Measurements from ENCODE around the gene NOL9.

The NOL9 gene

GRCh38 chr1:6588893-6589520, 34.7 kb upstream of the NOL9 start:
- DNase-seq, result no peak

DNA sequence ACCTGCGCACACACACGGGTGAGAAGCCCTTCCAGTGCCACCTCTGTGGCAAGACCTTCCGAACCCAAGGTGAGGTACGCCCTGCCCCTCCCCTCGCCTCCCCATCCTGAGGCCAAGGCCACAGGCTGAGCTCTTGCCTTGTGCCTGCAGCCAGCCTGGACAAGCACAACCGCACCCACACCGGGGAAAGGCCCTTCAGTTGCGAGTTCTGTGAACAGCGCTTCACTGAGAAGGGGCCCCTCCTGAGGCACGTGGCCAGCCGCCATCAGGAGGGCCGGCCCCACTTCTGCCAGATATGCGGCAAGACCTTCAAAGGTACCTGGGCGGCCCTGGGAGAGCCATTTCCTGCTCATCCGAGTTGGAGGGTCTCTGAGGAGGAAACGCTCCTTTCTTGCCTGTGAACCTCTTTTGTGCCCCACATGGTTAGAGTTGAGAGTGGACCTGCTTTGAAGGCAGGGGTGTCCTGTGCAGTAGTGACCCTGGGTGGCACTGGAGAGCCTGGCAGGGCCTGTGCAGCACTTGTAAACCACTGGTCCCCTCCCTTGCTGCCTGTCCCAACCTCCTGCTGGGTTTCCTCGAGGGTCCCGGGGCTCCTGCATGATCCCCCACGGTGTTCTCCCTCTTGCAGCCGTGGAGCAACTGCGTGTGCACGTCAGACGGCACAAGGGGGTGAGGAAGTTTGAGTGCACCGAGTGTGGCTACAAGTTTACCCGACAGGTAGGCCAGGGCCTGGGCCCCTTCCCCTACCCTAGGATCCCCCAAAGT, 34.0 kb upstream of the NOL9 start:
- no peak for DNase-seq

GRCh38 chr1:6587261-6588005, 33.1 kb upstream of the NOL9 start:
- no peak for DNase-seq

GRCh38 chr1:6586404-6586816, 32.1 kb upstream of the NOL9 start:
- DNase-seq, result no peak

DNA sequence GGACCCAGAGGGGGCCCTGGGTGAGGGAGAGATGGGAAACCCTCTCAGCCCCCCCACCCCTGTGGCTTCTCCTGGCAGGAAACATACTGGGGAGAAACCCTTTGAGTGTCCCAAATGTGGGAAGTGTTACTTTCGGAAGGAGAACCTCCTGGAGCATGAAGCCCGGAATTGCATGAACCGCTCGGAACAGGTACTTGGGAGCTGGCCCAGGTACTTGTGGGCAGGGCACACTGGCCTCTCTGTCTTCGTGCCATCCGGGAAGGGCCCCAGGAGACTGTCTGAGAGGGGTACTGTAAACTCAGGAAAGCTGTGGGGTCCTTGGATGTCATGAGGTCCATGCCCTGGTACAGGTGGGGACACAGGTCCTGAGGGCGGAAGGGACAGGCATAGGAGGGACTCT, 31.5 kb upstream of the NOL9 start:
- no peak for DNase-seq

DNA sequence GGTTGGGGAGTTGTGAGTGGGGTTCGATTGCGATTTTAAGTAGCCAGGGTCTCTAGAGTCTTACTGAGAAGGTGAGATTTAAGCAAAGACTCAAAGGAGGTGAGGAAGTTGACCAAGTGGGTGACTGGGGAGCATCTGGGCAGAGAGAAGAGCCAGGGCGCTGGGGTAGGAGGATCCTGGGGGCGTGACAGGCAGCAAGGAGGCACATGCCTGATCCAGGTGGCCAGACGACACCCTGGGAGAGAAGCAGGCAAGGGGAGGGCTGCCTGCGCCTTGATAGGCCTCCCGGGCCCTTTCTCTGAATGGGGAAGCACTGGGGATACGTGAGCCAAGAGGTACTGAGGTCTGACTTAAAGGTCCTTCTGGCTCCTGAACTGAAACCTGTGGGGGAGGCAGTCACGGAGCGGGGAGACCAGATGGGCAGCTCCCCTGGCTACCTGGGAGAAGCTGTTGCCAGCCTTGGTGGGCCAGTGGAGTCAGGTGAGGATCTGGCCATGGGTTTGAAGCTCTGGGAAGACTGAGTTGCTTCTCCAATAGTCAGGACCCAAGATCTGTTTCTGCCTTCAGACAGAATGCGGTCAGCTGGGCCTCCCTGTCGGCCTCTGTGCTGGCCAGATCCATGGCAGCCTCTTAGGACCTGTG, 30.9 kb upstream of the NOL9 start:
- DNase-seq, result no peak

DNA sequence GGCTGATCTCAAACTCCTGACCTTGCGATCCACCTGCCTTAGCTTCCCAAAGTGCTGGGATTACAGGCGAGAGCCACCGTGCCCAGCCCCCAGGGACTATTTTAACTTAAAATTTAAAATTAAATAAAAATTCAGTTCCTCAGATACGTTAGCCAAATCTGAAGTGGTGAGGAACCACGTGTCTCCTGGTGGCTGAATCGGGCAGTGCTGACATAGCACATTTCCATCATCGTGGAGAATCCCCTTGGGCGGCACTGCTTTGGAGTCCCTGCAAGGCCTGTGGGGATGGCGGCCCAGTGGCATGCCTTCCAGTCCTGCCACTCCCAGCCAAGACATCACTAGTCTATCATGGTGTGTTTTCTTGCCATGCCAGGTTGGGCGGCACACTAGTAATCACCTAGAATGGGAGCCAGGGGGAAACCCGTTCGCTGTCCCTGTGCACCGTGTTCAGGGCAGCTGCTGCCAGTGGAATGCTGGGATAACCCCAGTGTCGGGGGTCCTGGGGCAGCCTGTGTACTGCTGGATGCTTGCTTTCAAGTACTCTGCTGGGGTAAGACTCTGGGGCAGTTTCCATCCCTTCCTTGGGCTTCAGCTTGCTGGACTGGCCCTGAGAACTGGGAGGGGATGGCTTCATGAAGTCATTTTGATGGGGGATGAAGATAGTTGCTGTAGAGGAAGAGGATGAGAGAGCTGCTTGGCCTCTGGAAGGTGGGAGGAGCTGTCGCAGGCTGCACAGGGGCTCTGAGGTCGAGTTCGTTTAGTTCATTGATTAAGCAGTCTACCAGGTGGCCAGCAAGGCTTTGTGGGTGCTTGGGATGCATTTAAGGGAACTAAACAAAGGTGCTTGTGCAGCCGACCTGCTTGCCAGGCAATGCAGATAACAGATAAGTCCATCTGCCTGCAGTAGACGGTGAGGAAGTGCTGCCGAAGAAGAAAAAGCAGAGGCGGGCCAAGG, 30.1 kb upstream of the NOL9 start:
- no peak for DNase-seq

DNA sequence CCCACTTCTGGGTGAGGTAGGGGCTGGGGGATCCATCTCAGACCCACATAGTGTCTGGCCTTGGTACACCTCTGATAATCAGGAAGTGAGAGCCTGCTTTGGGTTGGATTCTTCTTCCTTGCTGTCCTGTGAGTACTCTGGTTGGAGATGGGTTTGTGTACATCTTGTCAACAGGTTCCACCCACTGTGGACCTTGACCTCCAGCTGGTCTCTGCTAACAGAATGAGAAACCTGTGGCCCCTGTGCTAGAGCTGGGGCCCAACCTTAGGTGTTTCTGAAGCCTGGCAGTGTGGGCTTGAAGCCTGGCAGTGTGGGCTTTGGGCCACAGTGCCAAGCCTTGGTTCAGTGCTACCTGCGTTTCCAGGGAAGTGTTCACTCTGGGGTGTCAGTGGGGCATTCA, 28.1 kb upstream of the NOL9 start:
- DNase-seq, result no peak

DNA sequence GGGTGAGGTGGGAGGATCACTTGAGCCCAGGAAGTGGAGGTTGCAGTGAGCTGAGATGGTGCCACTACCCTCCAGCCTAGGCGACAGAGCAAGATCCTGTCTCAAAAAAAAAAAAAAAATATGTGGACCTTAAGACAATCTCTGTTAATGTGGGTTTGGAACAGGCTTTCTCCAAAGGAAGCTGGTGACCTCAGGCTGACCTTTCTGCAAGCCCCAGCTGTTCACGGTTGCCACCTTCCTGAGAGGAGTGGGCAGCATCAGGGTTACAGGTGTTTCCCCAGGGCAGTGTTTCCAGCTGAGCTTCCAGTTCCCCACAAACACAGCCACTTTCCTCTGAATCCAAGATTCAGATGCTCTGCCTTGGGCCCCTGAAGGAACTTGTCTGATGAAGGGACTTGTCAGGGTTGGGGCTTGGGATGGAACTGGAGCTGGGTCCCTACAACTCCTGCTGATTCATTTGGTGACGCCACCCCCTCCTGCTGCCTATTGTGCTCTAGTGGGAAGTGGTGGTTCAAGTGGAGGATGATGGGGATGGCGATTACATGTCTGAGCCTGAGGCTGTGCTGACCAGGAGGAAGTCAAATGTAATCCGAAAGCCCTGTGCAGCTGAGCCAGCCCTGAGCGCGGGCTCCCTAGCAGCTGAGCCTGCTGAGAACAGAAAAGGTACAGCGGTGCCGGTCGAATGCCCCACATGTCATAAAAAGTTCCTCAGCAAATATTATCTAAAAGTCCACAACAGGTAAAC, 27.4 kb upstream of the NOL9 start:
- DNase-seq, result no peak

DNA sequence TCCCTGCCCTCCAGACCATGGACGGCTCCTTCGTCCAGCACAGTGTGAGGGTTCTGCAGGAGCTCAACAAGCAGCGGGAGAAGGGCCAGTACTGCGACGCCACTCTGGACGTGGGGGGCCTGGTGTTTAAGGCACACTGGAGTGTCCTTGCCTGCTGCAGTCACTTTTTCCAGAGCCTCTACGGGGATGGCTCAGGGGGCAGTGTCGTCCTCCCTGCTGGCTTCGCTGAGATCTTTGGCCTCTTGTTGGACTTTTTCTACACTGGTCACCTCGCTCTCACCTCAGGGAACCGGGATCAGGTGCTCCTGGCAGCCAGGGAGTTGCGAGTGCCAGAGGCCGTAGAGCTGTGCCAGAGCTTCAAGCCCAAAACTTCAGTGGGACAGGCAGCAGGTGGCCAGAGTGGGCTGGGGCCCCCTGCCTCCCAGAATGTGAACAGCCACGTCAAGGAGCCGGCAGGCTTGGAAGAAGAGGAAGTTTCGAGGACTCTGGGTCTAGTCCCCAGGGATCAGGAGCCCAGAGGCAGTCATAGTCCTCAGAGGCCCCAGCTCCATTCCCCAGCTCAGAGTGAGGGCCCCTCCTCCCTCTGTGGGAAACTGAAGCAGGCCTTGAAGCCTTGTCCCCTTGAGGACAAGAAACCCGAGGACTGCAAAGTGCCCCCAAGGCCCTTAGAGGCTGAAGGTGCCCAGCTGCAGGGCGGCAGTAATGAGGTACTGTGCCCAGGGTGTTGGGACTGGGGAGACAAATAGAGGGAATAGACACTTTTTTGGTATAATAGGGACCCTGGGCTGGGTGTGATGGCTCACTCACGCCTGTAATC, 26.5 kb upstream of the NOL9 start:
- DNase-seq, result no peak

GRCh38 chr1:6580119-6580592, 25.8 kb upstream of the NOL9 start:
- no peak for DNase-seq

GRCh38 chr1:6579374-6580118, 25.2 kb upstream of the NOL9 start, which contains the start of gene ZBTB48:
ZBTB48 (plus strand) TSS chr1:6579994; CDS start chr1:6580610, 616 bp downstream.
- peak; percentile 73 for DNase-seq

GRCh38 chr1:6578624-6579373, 24.5 kb upstream of the NOL9 start:
- DNase-seq, result no peak

- DNase-seq, result no peak
Observed at GRCh38 chr1:6577831-6578525, 23.7 kb upstream of the NOL9 start.

DNA sequence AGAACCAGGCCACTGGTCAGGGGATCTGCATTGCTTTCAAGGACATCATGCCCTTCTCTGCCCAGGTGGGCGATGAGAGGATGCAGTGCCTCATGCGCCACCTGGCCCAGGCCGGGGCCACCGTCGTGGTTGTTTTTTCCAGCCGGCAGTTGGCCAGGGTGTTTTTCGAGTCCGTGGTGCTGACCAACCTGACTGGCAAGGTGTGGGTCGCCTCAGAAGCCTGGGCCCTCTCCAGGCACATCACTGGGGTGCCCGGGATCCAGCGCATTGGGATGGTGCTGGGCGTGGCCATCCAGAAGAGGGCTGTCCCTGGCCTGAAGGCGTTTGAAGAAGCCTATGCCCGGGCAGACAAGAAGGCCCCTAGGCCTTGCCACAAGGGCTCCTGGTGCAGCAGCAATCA, 20.5 kb upstream of the NOL9 start:
- no peak for DNase-seq

DNA sequence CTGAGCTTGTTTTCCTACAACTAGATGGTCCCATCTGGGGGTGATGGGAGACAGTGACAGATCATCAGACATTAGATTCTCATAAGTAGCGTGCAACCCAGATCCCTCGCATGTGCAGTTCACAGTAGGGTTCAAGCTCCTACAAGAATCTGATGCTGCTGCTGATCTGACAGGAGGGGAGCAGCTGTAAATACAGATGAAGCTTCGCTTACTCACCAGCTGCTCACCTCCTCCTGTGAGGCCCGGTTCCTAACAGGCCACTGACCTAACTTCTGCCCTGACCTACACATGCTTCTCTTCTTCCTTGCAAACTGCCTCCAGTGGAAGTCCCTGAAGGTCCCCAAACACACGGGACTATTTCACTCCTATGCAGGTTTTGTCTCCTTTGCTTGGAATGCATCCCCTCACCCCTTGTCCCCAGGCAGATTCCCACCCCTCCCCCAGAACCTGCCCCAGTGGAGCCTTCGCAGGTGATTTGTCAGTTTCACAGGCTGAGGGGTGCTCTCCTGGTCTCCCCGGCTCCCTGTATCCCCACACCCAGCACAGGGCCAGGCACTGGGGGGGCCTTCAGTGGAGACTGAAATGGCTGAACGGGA, 19.8 kb upstream of the NOL9 start:
- no peak for DNase-seq

DNA sequence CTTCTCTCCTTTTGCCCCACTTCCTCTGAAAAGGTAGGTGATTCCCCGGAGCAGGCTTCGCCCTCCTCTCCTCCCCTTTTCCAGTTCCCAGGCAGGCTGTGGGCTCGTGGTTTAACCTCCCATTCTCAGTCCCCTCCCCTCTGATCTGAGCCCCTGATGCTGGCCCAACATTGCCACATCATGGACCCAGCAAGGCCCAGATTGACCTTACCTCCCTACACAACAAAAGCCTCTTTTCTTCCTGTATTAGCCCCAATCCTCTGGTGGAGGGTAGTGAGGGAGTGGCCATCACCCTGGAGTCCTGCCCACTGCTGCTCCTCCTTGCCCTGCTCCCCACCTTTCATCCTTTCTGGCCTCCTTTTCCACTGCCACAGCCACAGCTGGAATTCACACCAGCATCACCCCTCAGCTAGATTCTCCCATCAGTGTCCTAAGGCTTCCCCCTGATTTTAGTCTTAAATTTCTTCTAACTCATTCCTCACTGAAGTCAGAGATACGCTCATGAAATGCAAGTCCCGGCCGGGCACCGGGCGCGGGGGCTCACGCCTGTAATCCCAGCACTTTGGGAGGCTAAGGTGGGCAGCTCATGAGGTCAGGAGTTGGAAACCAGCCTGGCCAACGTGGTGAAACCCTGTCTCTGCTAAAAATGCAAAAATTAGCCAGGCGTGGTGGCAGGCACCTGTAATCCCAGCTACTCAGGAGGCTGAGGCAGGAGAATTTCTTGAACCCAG, 18.5 kb upstream of the NOL9 start:
- no peak for DNase-seq

Measured in NCI-H2107 (cell line).